Measurements from ENCODE around the gene MYO7B. TPM values are rescaled to one million over a fixed set of nuclear protein-coding genes. Genes with fewer than 3 reads are reported as not detected.

MYO7B gene
- polyA plus RNA-seq, 1 of the 3 experiments (the other 2 are of a cell fraction) = 0.08 TPM

GRCh38 chr2:127530245-127531140 lies 5.0 kb upstream of the MYO7B start:
- Histone ChIP-seq H3K4me1 (ENCODE audit: control insufficient read depth in 1 of 2, insufficient read depth in 2 of 2, low read depth in 1 of 2, low read length in 1 of 2) (peaks cover 0 to 6% of the 10 kb centered on the region in 2 experiments; a peak in 2 of 4 replicates), H3K9me3 (no peaks in the 10 kb centered on the region), H3K9me2 (no peaks in the 10 kb centered on the region), H2AFZ (ENCODE audit: low read depth) (no peak overlapping the region), H3K27me3 (ENCODE audit: insufficient read depth) (peaks cover 26% of the 10 kb centered on the region; the same call in 1 of the 2 replicates), H3F3A (replicated peaks; ENCODE audit: insufficient read depth) (no peaks in the 10 kb centered on the region), H3K36me3 (replicated peaks in 1 of 2; ENCODE audit: control insufficient read depth in 1 of 2, insufficient read depth in 2 of 2, low read length in 1 of 2) (no peaks in the 10 kb centered on the region), H3K79me2 (ENCODE audit: insufficient read depth) (peaks cover 7% of the 10 kb centered on the region), H4K20me1 (ENCODE audit: insufficient read depth) (no peaks in the 10 kb centered on the region), H3K27ac (ENCODE audit: low read depth in 2 of 2, low read length in 1 of 2) (no peak overlapping the region), H3K4me3 (ENCODE audit: low read depth in 2 of 2, low read length in 1 of 2) (no peak overlapping the region), H3K4me2 (no peak overlapping the region), H3K9ac (no peak overlapping the region)
- WGBS (ENCODE audit: low lambda C conversion rate) = 41% methylated on average over 3 of the region's 3 CpGs
- TF ChIP-seq ZBTB33 (IDR thresholded peaks at IDR 0.05; ENCODE audit: borderline replicate concordance, low read depth) (no peak), FOSL2 (IDR thresholded peaks at IDR 0.05; ENCODE audit: borderline replicate concordance, low read depth) (no peak), YY1 (IDR thresholded peaks at IDR 0.05; ENCODE audit: low read depth) (no peak), CHD2 (IDR thresholded peaks at IDR 0.05; ENCODE audit: low read length, partially characterized antibody) (no peak), JUND (IDR thresholded peaks at IDR 0.05) (no peak), PBX3 (IDR thresholded peaks at IDR 0.05) (no peak), ELF1 (IDR thresholded peaks at IDR 0.05) (no peak), FOXJ3 (CRISPR knock-in tag; IDR thresholded peaks at IDR 0.05) (no peak), SMC3 (IDR thresholded peaks at IDR 0.05; ENCODE audit: low read depth, low read length) (no peak), USF1 (IDR thresholded peaks at IDR 0.05; ENCODE audit: borderline replicate concordance, low read depth) (no peak), MXI1 (IDR thresholded peaks at IDR 0.05; ENCODE audit: low read depth, low read length) (no peak), USF2 (IDR thresholded peaks at IDR 0.05; ENCODE audit: borderline replicate concordance, low read depth, low read length) (no peak), MEF2A (IDR thresholded peaks at IDR 0.05; ENCODE audit: borderline replicate concordance, low read depth) (no peak), TEAD4 (IDR thresholded peaks at IDR 0.05; ENCODE audit: borderline replicate concordance, insufficient read depth) (no peak), RFX5 (IDR thresholded peaks at IDR 0.05; ENCODE audit: low read length) (no peak), NFIC (IDR thresholded peaks at IDR 0.05; ENCODE audit: borderline replicate concordance) (no peak), POLR2AphosphoS5 (IDR thresholded peaks at IDR 0.05; ENCODE audit: low read depth, low read length) (no peak), FOXM1 (IDR thresholded peaks at IDR 0.05; ENCODE audit: low read depth) (no peak), RXRA (IDR thresholded peaks at IDR 0.05; ENCODE audit: borderline replicate concordance, low read depth) (no peak), MAX (IDR thresholded peaks at IDR 0.05; ENCODE audit: low read depth) (no peak)
- ChIA-PET CTCF (interaction anchor here (1.1 kb wide), 1 partner anchor 61 kb away, joined by 3 read pairs; no protein-coding TSS in a partner anchor), POLR2A (no interaction called here)
- no peak for DNase-seq
